Heart left ventricle (tissue), 13 donors: ENCODE data around the gene PDGFC.

Source experiments
- POLR2A ChIP-seq, 2 donors: fragments of 450-650 bp; IDR thresholded peaks; one replicate each; pipeline ENCODE4 v1.6.1; 2017; ENCODE audit warnings: antibody characterized with exemption in 2 of 2, mild to moderate bottlenecking in 2 of 2, moderate library complexity in 2 of 2
- TF ChIP-seq, protein P1 (sequence below), 12 donors: fragments of 200-600 bp; sonication (generic) in 4 of 12; IDR thresholded peaks; one replicate each; pipeline versions ENCODE4 v1.5.0 to v1.8.0; 2018 to 2022; ENCODE audit warnings: antibody characterized with exemption in 12 of 12, mild to moderate bottlenecking in 5 of 12
- donor health status: ischemic (EF 13 %, LVEDD 7.1; RV severe dilation, severe dysfunction).
- donor health status: DM: no; HTN: yes; CAD: no.
- donor health status: DM: no; HTN: no; CAD: no.
- donor health status: ischemic (EF 25% LVEDD 6.9; RV normal size, moderate dysfunction).
- donor health status: ischemic (EF 25% LVEDD 5.7; RV mildly dilated, moderate dysfunction).
- donor health status: ischemic (EF 35%, LVEDD 5.7; RV mildly dilated, moderate dysfunction).
- donor health status: nonischemic (EF 11% LVEDD 7.7; RV severe dilation, severe dysfunction).
- donor health status: DM: yes; HTN: yes; CAD: no.
- donor health status: PGD.
- donor health status: ischemic (EF 29% LVEDD 5.4; RV normal size, mild dysfunction).
- donor health status: nonischemic (EF 23%, LVEDD 6.1; RV moderate dilation, normal function).

DNA sequence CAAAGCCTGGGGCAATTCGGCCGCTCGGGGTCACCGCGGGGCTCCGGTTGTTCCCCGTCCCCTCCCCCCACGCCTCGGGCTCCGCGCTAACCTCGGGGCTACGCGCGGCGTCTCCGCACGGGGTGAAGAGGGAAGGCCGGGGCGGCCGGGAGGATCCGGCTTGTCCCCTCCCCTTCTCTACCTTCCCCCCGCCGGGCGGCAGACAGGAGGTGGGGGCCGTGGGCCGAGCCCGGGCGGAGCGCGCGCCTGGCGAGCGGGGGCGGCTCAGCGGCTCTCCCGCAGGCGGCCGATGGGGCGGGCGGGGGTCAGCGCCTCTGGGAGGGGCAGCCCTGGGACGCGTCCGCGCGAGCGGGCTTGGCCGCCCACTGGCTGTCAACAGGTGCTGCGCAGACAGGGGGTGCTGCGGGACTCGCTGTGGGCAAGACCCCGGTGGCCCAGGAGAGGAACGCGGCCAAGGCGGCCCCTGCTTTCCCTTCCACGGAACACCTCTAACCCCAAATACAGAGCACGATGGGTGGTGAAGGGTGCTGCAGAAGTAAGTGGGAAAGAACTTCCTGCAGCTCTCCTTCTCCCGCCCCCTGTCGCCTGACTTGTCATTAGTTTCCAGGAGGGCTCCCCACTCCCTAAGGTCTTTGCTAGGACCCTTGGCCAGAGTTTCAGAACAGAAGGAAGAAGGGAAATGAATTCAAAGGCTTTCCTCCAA lies at the start of gene PDGFC:
- TF ChIP-seq, protein P1, sequence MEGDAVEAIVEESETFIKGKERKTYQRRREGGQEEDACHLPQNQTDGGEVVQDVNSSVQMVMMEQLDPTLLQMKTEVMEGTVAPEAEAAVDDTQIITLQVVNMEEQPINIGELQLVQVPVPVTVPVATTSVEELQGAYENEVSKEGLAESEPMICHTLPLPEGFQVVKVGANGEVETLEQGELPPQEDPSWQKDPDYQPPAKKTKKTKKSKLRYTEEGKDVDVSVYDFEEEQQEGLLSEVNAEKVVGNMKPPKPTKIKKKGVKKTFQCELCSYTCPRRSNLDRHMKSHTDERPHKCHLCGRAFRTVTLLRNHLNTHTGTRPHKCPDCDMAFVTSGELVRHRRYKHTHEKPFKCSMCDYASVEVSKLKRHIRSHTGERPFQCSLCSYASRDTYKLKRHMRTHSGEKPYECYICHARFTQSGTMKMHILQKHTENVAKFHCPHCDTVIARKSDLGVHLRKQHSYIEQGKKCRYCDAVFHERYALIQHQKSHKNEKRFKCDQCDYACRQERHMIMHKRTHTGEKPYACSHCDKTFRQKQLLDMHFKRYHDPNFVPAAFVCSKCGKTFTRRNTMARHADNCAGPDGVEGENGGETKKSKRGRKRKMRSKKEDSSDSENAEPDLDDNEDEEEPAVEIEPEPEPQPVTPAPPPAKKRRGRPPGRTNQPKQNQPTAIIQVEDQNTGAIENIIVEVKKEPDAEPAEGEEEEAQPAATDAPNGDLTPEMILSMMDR (IDR thresholded peaks at IDR 0.05), result peak; percentile 5 to 68 (median 50)
- peak in 1 of 2 donors; percentile 38 for TF ChIP-seq POLR2A (IDR thresholded peaks at IDR 0.05)
